ENCODE measurements around the gene MYL6. TPM values are rescaled to one million over a fixed set of nuclear protein-coding genes. Genes with fewer than 3 reads are reported as not detected.

MYL6 gene
- total and polyA plus RNA-seq, 9 donors: 782 to 3,375 (median 1,340) TPM

GRCh38 chr12:56204275-56204674 is 46.1 kb downstream of the MYL6 start:
- no peaks in the 10 kb centered on the region for H3K36me3 ChIP-seq
- H3K4me3 ChIP-seq: no peak overlapping the region
- H3K27me3 ChIP-seq: no peaks in the 10 kb centered on the region
- TF ChIP-seq, protein P1, sequence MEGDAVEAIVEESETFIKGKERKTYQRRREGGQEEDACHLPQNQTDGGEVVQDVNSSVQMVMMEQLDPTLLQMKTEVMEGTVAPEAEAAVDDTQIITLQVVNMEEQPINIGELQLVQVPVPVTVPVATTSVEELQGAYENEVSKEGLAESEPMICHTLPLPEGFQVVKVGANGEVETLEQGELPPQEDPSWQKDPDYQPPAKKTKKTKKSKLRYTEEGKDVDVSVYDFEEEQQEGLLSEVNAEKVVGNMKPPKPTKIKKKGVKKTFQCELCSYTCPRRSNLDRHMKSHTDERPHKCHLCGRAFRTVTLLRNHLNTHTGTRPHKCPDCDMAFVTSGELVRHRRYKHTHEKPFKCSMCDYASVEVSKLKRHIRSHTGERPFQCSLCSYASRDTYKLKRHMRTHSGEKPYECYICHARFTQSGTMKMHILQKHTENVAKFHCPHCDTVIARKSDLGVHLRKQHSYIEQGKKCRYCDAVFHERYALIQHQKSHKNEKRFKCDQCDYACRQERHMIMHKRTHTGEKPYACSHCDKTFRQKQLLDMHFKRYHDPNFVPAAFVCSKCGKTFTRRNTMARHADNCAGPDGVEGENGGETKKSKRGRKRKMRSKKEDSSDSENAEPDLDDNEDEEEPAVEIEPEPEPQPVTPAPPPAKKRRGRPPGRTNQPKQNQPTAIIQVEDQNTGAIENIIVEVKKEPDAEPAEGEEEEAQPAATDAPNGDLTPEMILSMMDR (IDR thresholded peaks at IDR 0.05): no peak
- TF ChIP-seq POLR2A (IDR thresholded peaks at IDR 0.05) (no peak), EP300 (IDR thresholded peaks at IDR 0.05) (no peak)
- no peaks in the 10 kb centered on the region for H3K9me3 ChIP-seq
- DNase-seq: no peak
- H3K27ac ChIP-seq: no peak overlapping the region
- intact Hi-C loops (cut with DNase I): no loop called here
- no peaks in the 10 kb centered on the region for H3K4me1 ChIP-seq (ENCODE audit: insufficient read depth)

- H3K4me3 ChIP-seq: no peak overlapping the region
- no peaks in the 10 kb centered on the region for H3K9me3 ChIP-seq
- intact Hi-C loops (cut with DNase I): no loop called here
- no peaks in the 10 kb centered on the region for H3K27me3 ChIP-seq
- no peak for DNase-seq
- TF ChIP-seq, protein P1 (IDR thresholded peaks at IDR 0.05): no peak
- TF ChIP-seq EP300 (IDR thresholded peaks at IDR 0.05): no peak
- no peak for TF ChIP-seq POLR2A (IDR thresholded peaks at IDR 0.05)
- no peak overlapping the region for H3K27ac ChIP-seq
- peaks cover 2% of the 10 kb centered on the region for H3K36me3 ChIP-seq
- H3K4me1 ChIP-seq (ENCODE audit: insufficient read depth): no peaks in the 10 kb centered on the region
Observed at GRCh38 chr12:56205445-56205844, 47.3 kb downstream of the MYL6 start.

DNA sequence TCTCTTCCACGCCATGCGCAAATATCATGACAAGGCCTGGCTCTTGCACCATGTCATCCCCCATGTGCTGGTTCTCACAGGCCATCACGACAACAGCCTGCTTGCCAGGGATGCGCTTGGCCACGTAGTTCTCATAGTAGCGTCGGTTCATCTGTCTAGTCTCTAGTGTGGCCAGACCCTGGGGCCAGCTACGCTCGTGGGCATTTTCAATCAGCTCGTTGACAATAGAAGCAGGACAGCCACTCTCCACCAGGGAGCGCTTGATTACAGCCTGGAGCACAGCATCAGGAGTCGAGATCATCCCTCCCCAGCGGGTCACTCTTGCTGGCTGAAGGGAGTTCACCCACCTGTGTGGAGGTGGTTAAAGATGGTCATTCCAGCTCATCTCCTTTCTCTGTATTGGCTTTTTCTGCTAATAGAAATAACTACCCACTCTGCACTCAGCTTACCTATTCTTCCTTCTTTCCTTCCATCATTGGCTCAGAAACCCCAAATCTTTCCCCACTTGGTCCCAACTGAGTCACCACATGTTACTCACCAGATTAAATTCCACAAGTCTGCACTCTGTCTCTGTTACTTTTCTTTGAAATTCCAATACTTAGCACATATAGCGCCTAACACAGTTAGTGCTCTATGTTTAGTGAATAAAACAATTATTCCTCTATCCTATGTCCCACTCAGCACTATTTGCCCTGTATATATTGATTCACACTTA is 48.5 kb downstream of the MYL6 start:
- H3K4me3 ChIP-seq: no peak overlapping the region
- intact Hi-C loops (cut with DNase I): no loop called here
- no peak for TF ChIP-seq EP300 (IDR thresholded peaks at IDR 0.05)
- TF ChIP-seq, protein P1 (IDR thresholded peaks at IDR 0.05): peak in 2 of 3 donors; percentile 16 to 21
- 54 to 57% (median 55%) methylated on average over 14 of the region's 14 CpGs for WGBS, 3 donors
- peaks cover 2% of the 10 kb centered on the region for H3K36me3 ChIP-seq
- peak; percentile 31 to 54 (median 43) for DNase-seq
- no peaks in the 10 kb centered on the region for H3K9me3 ChIP-seq
- H3K4me1 ChIP-seq (ENCODE audit: insufficient read depth): no peaks in the 10 kb centered on the region
- no peak overlapping the region for H3K27ac ChIP-seq
- no peaks in the 10 kb centered on the region for H3K27me3 ChIP-seq

DNA sequence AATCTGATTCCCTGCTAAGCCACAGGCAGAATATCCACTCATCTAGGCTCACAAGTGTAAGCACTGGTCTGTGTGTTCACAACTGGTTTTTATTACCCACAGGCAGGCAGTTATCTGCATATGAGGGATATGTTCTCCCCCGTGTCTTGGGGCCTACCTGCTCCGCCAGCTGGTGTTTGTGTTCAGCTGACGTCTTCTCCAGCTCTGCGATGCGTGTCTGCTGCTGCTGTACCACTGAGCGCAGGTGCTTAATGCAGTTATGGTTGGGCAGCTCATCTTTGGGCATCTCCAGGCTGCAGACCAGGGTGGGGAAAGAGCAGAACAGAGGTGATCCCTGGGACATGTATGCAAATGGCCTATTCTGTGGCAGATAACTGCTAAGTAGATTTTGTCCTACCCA is 49.8 kb downstream of the MYL6 start:
- no peaks in the 10 kb centered on the region for H3K4me1 ChIP-seq (ENCODE audit: insufficient read depth)
- DNase-seq: no peak
- 59 to 67% (median 64%) methylated on average over 6 of the region's 6 CpGs for WGBS, 3 donors
- TF ChIP-seq, protein P1 (IDR thresholded peaks at IDR 0.05): no peak
- TF ChIP-seq POLR2A (IDR thresholded peaks at IDR 0.05) (no peak), EP300 (IDR thresholded peaks at IDR 0.05) (no peak)
- intact Hi-C loops (cut with DNase I): no loop called here
- no peaks in the 10 kb centered on the region for H3K27me3 ChIP-seq
- H3K9me3 ChIP-seq: no peaks in the 10 kb centered on the region
- H3K4me3 ChIP-seq: no peak overlapping the region
- peaks cover 2% of the 10 kb centered on the region for H3K36me3 ChIP-seq
- no peak overlapping the region for H3K27ac ChIP-seq

Other genes with a start within 250 kb of the MYL6 start
- 10 to 100 TPM; 18.9 to 25.7 (median 21.7) TPM for gene PYM1, start 230.5 kb upstream of the MYL6 start, total RNA-seq
- gene PYM1, start 230.5 kb upstream of the MYL6 start, polyA plus RNA-seq: 10 to 100 TPM; 22.5 to 25.2 TPM
- gene DGKA, start 227.2 kb upstream of the MYL6 start, total RNA-seq: 10 to 100 TPM; 13.3 to 50.1 (median 26.0) TPM
- gene DGKA, start 227.2 kb upstream of the MYL6 start, polyA plus RNA-seq: 10 to 100 TPM; 15.7 to 40.4 TPM
- gene PMEL, start 192.3 kb upstream of the MYL6 start, total RNA-seq: 10 to 100 TPM in 1 of 7 donors, 1 to 10 TPM in 6; 2.0 to 11.5 (median 3.7) TPM
- 1 to 10 TPM; 2.0 to 2.7 TPM for gene PMEL, start 192.3 kb upstream of the MYL6 start, polyA plus RNA-seq
- 10 to 100 TPM; 18.3 to 33.9 (median 31.3) TPM for gene CDK2, start 191.5 kb upstream of the MYL6 start, total RNA-seq
- 10 to 100 TPM; 21.7 to 21.8 TPM for gene CDK2, start 191.5 kb upstream of the MYL6 start, polyA plus RNA-seq
- 100 to 1,000 TPM in 5 of 7 donors, 10 to 100 TPM in 2; 60.4 to 136 (median 117) TPM for gene RAB5B, start 184.3 kb upstream of the MYL6 start, total RNA-seq
- 100 to 1,000 TPM in 1 of 2 donors, 10 to 100 TPM in 1; 81.7 to 217 TPM for gene RAB5B, start 184.3 kb upstream of the MYL6 start, polyA plus RNA-seq
- 10 to 100 TPM; 22.1 to 39.4 (median 31.9) TPM for gene SUOX, start 161.1 kb upstream of the MYL6 start, total RNA-seq
- gene SUOX, start 161.1 kb upstream of the MYL6 start, polyA plus RNA-seq: 10 to 100 TPM; 18.0 to 34.2 TPM
- 10 to 100 TPM in 5 of 7 donors, 1 to 10 TPM in 2; 4.0 to 33.2 (median 20.0) TPM for gene IKZF4, start 137.3 kb upstream of the MYL6 start, total RNA-seq
- gene IKZF4, start 137.3 kb upstream of the MYL6 start, polyA plus RNA-seq: 10 to 100 TPM in 1 of 2 donors, 1 to 10 TPM in 1; 6.2 to 12.5 TPM
- gene RPS26, start 116.4 kb upstream of the MYL6 start, total RNA-seq: 1,000 to 10,000 TPM in 1 of 7 donors, 100 to 1,000 TPM in 2, 10 to 100 TPM in 4; 16.2 to 2,562 (median 59.7) TPM
- gene RPS26, start 116.4 kb upstream of the MYL6 start, polyA plus RNA-seq: 1,000 to 10,000 TPM in 1 of 2 donors, 100 to 1,000 TPM in 1; 198 to 1,468 TPM
- 10 to 100 TPM in 1 of 7 donors, 1 to 10 TPM in 5, under 1 TPM in 1; 0.72 to 20.6 (median 3.3) TPM for gene ERBB3, start 78.2 kb upstream of the MYL6 start, total RNA-seq
- 1 to 10 TPM; 1.1 to 5.0 TPM for gene ERBB3, start 78.2 kb upstream of the MYL6 start, polyA plus RNA-seq
- gene PA2G4, start 53.8 kb upstream of the MYL6 start, total RNA-seq: 10 to 100 TPM; 65.6 to 86.2 (median 77.0) TPM
- gene PA2G4, start 53.8 kb upstream of the MYL6 start, polyA plus RNA-seq: 100 to 1,000 TPM in 1 of 2 donors, 10 to 100 TPM in 1; 86.5 to 219 TPM
- gene RPL41, start 41.7 kb upstream of the MYL6 start, total RNA-seq: 1,000 to 10,000 TPM; 6,021 to 8,245 (median 6,510) TPM
- gene RPL41, start 41.7 kb upstream of the MYL6 start, polyA plus RNA-seq: over 10,000 TPM; 11,306 to 11,451 TPM
- 10 to 100 TPM in 4 of 7 donors, 1 to 10 TPM in 3; 1.8 to 14.7 (median 10.7) TPM for gene ZC3H10, start 40.1 kb upstream of the MYL6 start, total RNA-seq
- gene ZC3H10, start 40.1 kb upstream of the MYL6 start, polyA plus RNA-seq: 1 to 10 TPM; 4.4 to 5.2 TPM
- 100 to 1,000 TPM in 3 of 7 donors, 10 to 100 TPM in 4; 80.3 to 139 (median 97.3) TPM for gene ESYT1, start 30.1 kb upstream of the MYL6 start, total RNA-seq
- gene ESYT1, start 30.1 kb upstream of the MYL6 start, polyA plus RNA-seq: 100 to 1,000 TPM in 1 of 2 donors, 10 to 100 TPM in 1; 62.3 to 102 TPM
- gene MYL6B, start 5.8 kb upstream of the MYL6 start, total RNA-seq: 10 to 100 TPM; 65.9 to 99.2 (median 73.4) TPM
- 10 to 100 TPM; 32.8 to 77.3 TPM for gene MYL6B, start 5.8 kb upstream of the MYL6 start, polyA plus RNA-seq
- 100 to 1,000 TPM in 5 of 7 donors, 10 to 100 TPM in 2; 57.9 to 172 (median 117) TPM for gene SMARCC2, start 31.1 kb downstream of the MYL6 start, total RNA-seq
- 100 to 1,000 TPM in 1 of 2 donors, 10 to 100 TPM in 1; 66.4 to 139 TPM for gene SMARCC2, start 31.1 kb downstream of the MYL6 start, polyA plus RNA-seq
- 10 to 100 TPM; 34.1 to 55.6 (median 40.6) TPM for gene RNF41, start 63.6 kb downstream of the MYL6 start, total RNA-seq
- 10 to 100 TPM; 29.4 to 45.1 TPM for gene RNF41, start 63.6 kb downstream of the MYL6 start, polyA plus RNA-seq
- gene NABP2, start 66.0 kb downstream of the MYL6 start, total RNA-seq: 10 to 100 TPM; 19.8 to 43.7 (median 28.9) TPM
- gene NABP2, start 66.0 kb downstream of the MYL6 start, polyA plus RNA-seq: 10 to 100 TPM; 25.0 to 37.5 TPM
- gene SLC39A5, start 71.7 kb downstream of the MYL6 start, total RNA-seq: under 1 TPM; 0.25 to 0.85 (median 0.69) TPM
- gene SLC39A5, start 71.7 kb downstream of the MYL6 start, polyA plus RNA-seq: under 1 TPM in 1 of 2 donors, not detected in 1; 0.28 TPM
- 10 to 100 TPM in 5 of 7 donors, 1 to 10 TPM in 2; 9.1 to 37.7 (median 28.9) TPM for gene ANKRD52, start 100.0 kb downstream of the MYL6 start, total RNA-seq
- gene ANKRD52, start 100.0 kb downstream of the MYL6 start, polyA plus RNA-seq: 10 to 100 TPM; 10.5 to 26.2 TPM
- gene COQ10A, start 108.6 kb downstream of the MYL6 start, total RNA-seq: 10 to 100 TPM; 11.3 to 31.1 (median 14.9) TPM
- 10 to 100 TPM; 13.8 to 20.5 TPM for gene COQ10A, start 108.6 kb downstream of the MYL6 start, polyA plus RNA-seq
- gene CS, start 142.0 kb downstream of the MYL6 start, total RNA-seq: 100 to 1,000 TPM in 5 of 7 donors, 10 to 100 TPM in 2; 49.6 to 155 (median 137) TPM
- 100 to 1,000 TPM in 1 of 2 donors, 10 to 100 TPM in 1; 48.9 to 237 TPM for gene CS, start 142.0 kb downstream of the MYL6 start, polyA plus RNA-seq
- gene CNPY2, start 157.6 kb downstream of the MYL6 start, total RNA-seq: 100 to 1,000 TPM in 2 of 7 donors, 10 to 100 TPM in 5; 58.9 to 112 (median 84.9) TPM
- gene CNPY2, start 157.6 kb downstream of the MYL6 start, polyA plus RNA-seq: 100 to 1,000 TPM; 107 to 134 TPM
- gene PAN2, start 175.6 kb downstream of the MYL6 start, total RNA-seq: 100 to 1,000 TPM in 1 of 7 donors, 10 to 100 TPM in 6; 41.0 to 103 (median 74.5) TPM
- gene PAN2, start 175.6 kb downstream of the MYL6 start, polyA plus RNA-seq: 10 to 100 TPM; 44.2 to 67.2 TPM
- gene IL23A, start 180.5 kb downstream of the MYL6 start, total RNA-seq: under 1 TPM in 2 of 7 donors, not detected in 5; 0.23 to 0.35 TPM
- under 1 TPM in 1 of 2 donors, not detected in 1; 0.16 TPM for gene IL23A, start 180.5 kb downstream of the MYL6 start, polyA plus RNA-seq
- 100 to 1,000 TPM in 3 of 7 donors, 10 to 100 TPM in 4; 81.5 to 161 (median 90.2) TPM for gene STAT2, start 201.7 kb downstream of the MYL6 start, total RNA-seq
- 100 to 1,000 TPM in 1 of 2 donors, 10 to 100 TPM in 1; 56.1 to 122 TPM for gene STAT2, start 201.7 kb downstream of the MYL6 start, polyA plus RNA-seq
- not detected for gene APOF, start 204.5 kb downstream of the MYL6 start, total RNA-seq
- gene APOF, start 204.5 kb downstream of the MYL6 start, polyA plus RNA-seq: not detected

All from ovary (tissue), 9 donors.